WTC11 (cell line): ENCODE data around the gene ITGA8. TPM values are rescaled to one million over a fixed set of nuclear protein-coding genes. Genes with fewer than 3 reads are reported as not detected.

Source experiments
- ATAC-seq: fragments of 200-7000 bp; cut with Tn5 transposase; 2 replicates; pipeline ENCODE4 v1.10.0; 2021; ENCODE audit warnings: mild to moderate bottlenecking, moderate library complexity
- CTCF ChIA-PET: fragments of 300-600 bp; sonication (Branson Sonifier 250); formaldehyde crosslinking; loops from one replicate; lab custom pipeline; 2021; ENCODE audit warnings: antibody characterized with exemption; lab: Charles Lee
- POLR2A ChIA-PET: fragments of 350-600 bp; sonication (Branson Sonifier 250); formaldehyde crosslinking; loops from one replicate; lab custom pipeline; 2021; ENCODE audit warnings: antibody characterized with exemption; lab: Charles Lee
- DNase-seq: peaks from one replicate; pipeline ENCODE4 v3.0.0; 2021; ENCODE audit warnings: low spot score
- H3K27ac Mint-ChIP-seq: 2 replicates; pipeline ENCODE4 v1.8.0; 2021; ENCODE audit warnings: mixed read lengths
- H3K27me3 Mint-ChIP-seq: 2 replicates; pipeline ENCODE4 v1.8.0; 2021; ENCODE audit warnings: low read depth, mild to moderate bottlenecking, moderate library complexity, mixed read lengths
- H3K36me3 Mint-ChIP-seq: 2 replicates; pipeline ENCODE4 v1.8.0; 2021; ENCODE audit warnings: mixed read lengths
- H3K4me1 Mint-ChIP-seq: 2 replicates; pipeline ENCODE4 v1.8.0; 2022; ENCODE audit warnings: mixed read lengths
- H3K4me3 Mint-ChIP-seq: 2 replicates; pipeline ENCODE4 v1.8.0; 2021; ENCODE audit warnings: mild to moderate bottlenecking, moderate library complexity, mixed read lengths
- H3K9me3 Mint-ChIP-seq: 2 replicates; pipeline ENCODE4 v1.8.0; 2021; ENCODE audit warnings: mixed read lengths
- ATF2 ChIP-seq: sonication (generic); formaldehyde crosslinking; IDR thresholded peaks from 2 replicates; pipeline ENCODE4 v1.8.1; 2022; ENCODE audit warnings: low read depth, missing genetic modification reagents, borderline replicate concordance
- ATF3 ChIP-seq: sonication (generic); formaldehyde crosslinking; conservative IDR thresholded peaks from 2 replicates; pipeline ENCODE4 v1.8.1; 2022; ENCODE audit warnings: mild to moderate bottlenecking, missing genetic modification reagents
- CBFB ChIP-seq: sonication (generic); formaldehyde crosslinking; IDR thresholded peaks from 2 replicates; pipeline ENCODE4 v1.8.1; 2022; ENCODE audit warnings: mild to moderate bottlenecking, low read depth, missing genetic modification reagents
- CTCF ChIP-seq: fragments of 200-600 bp; IDR thresholded peaks from 2 replicates; pipeline ENCODE4 v1.8.0; 2022; ENCODE audit warnings: antibody characterized with exemption
- E2F1 ChIP-seq: sonication (generic); formaldehyde crosslinking; IDR thresholded peaks from 2 replicates; pipeline ENCODE4 v1.8.0; 2022; ENCODE audit warnings: mild to moderate bottlenecking, missing genetic modification reagents
- E2F5 ChIP-seq: sonication (generic); formaldehyde crosslinking; IDR thresholded peaks from 2 replicates; pipeline ENCODE4 v1.8.1; 2022; ENCODE audit warnings: mild to moderate bottlenecking, moderate library complexity, missing genetic modification reagents
- FOXK1 ChIP-seq: sonication (generic); formaldehyde crosslinking; IDR thresholded peaks from 2 replicates; pipeline ENCODE4 v1.8.0; 2022; ENCODE audit warnings: mild to moderate bottlenecking, moderate library complexity, missing genetic modification reagents
- FOXP1 ChIP-seq: sonication (generic); formaldehyde crosslinking; IDR thresholded peaks from 2 replicates; pipeline ENCODE4 v1.8.0; 2022; ENCODE audit warnings: missing genetic modification reagents, mild to moderate bottlenecking, moderate library complexity, borderline replicate concordance
- HMGA2 ChIP-seq: fragments of 250-450 bp; sonication (Bioruptor Pico); IDR thresholded peaks from 2 replicates; pipeline ENCODE4 v1.4.0; 2021; ENCODE audit warnings: mild to moderate bottlenecking, moderate library complexity
- IRF1 ChIP-seq: sonication (generic); formaldehyde crosslinking; IDR thresholded peaks from 2 replicates; pipeline ENCODE4 v1.8.0; 2023; ENCODE audit warnings: missing genetic modification reagents
- IRF2 ChIP-seq: sonication (generic); formaldehyde crosslinking; IDR thresholded peaks from 2 replicates; pipeline ENCODE4 v1.8.0; 2022; ENCODE audit warnings: low read depth, missing genetic modification reagents, borderline replicate concordance
- NFE2L1 ChIP-seq: sonication (generic); formaldehyde crosslinking; IDR thresholded peaks from 2 replicates; pipeline ENCODE4 v1.8.1; 2023; ENCODE audit warnings: missing genetic modification reagents
- NFYB ChIP-seq: sonication (generic); formaldehyde crosslinking; conservative IDR thresholded peaks from 2 replicates; pipeline ENCODE4 v1.8.0; 2022; ENCODE audit warnings: low read depth, missing genetic modification reagents
- OVOL2 ChIP-seq: fragments of 250-450 bp; sonication (Bioruptor Pico); IDR thresholded peaks from 2 replicates; pipeline ENCODE4 v1.9.0; 2021; ENCODE audit warnings: mild to moderate bottlenecking, borderline replicate concordance
- PRRX2 ChIP-seq: fragments of 250-450 bp; sonication (Bioruptor Pico); IDR thresholded peaks from 2 replicates; pipeline ENCODE4 v1.8.0; 2021; ENCODE audit warnings: mild to moderate bottlenecking
- RELA ChIP-seq: sonication (generic); formaldehyde crosslinking; IDR thresholded peaks from 2 replicates; pipeline ENCODE4 v1.8.1; 2022; ENCODE audit warnings: missing genetic modification reagents, mild to moderate bottlenecking, borderline replicate concordance
- USF2 ChIP-seq: sonication (generic); formaldehyde crosslinking; IDR thresholded peaks from 2 replicates; pipeline ENCODE4 v1.8.1; 2023; ENCODE audit warnings: mild to moderate bottlenecking, missing genetic modification reagents, moderate library complexity
- ZBTB43 ChIP-seq: sonication (generic); formaldehyde crosslinking; IDR thresholded peaks from 2 replicates; pipeline ENCODE4 v1.8.1; 2023; ENCODE audit warnings: mild to moderate bottlenecking, missing genetic modification reagents
- ZNF232 ChIP-seq: sonication (generic); formaldehyde crosslinking; IDR thresholded peaks from 2 replicates; pipeline ENCODE4 v1.8.0; 2022; ENCODE audit warnings: mild to moderate bottlenecking, missing genetic modification reagents
- ZNF425 ChIP-seq: fragments of 250-450 bp; sonication (Bioruptor Pico); conservative IDR thresholded peaks from 2 replicates; pipeline ENCODE4 v1.9.0; 2021; ENCODE audit warnings: mild to moderate bottlenecking
- total RNA-seq: library from RNA; stranded (reverse); gene quantifications from 3 replicates; pipeline ENCODE4 v1.2.3, GENCODE V29; 2021

ITGA8 gene
- total RNA-seq, 1 experiment from 2014 or later: not detected

- H3K4me1 Mint-ChIP-seq: peaks cover 1% of the 10 kb centered on the region; the same call in 1 of the 2 replicates
- no peaks in the 10 kb centered on the region for H3K36me3 Mint-ChIP-seq
- H3K27me3 Mint-ChIP-seq: no peaks in the 10 kb centered on the region; the same call in 1 of the 2 replicates
- peaks cover 5% of the 10 kb centered on the region for H3K9me3 Mint-ChIP-seq
- no peak overlapping the region for H3K4me3 Mint-ChIP-seq
- DNase-seq (no peak), ATAC-seq (no peak)
- TF ChIP-seq NFE2L1 (CRISPR knock-in tag): no peak
- TF ChIP-seq FOXK1: no peak
- TF ChIP-seq ZNF232 (CRISPR knock-in tag): no peak
- no peak for TF ChIP-seq OVOL2 (CRISPR knock-in tag)
- TF ChIP-seq IRF2 (CRISPR knock-in tag): no peak
- TF ChIP-seq HMGA2: no peak
- TF ChIP-seq ZNF425 (CRISPR knock-in tag): no peak
- TF ChIP-seq ZBTB43 (CRISPR knock-in tag): no peak
- TF ChIP-seq ATF2 (CRISPR knock-in tag): no peak
- no peak for TF ChIP-seq ATF3 (CRISPR knock-in tag)
- TF ChIP-seq CTCF: no peak
- TF ChIP-seq PRRX2 (CRISPR knock-in tag): no peak
- no peak for TF ChIP-seq E2F1 (CRISPR knock-in tag)
- no peak for TF ChIP-seq NFYB (CRISPR knock-in tag)
- ChIA-PET POLR2A (no interaction called here), CTCF (no interaction called here)
- H3K27ac Mint-ChIP-seq: no peak overlapping the region
These were observed 89.4 kb downstream of the ITGA8 start for GRCh38 chr10:15630353-15630752.

GRCh38 chr10:15627617-15628196 is 92.0 kb downstream of the ITGA8 start:
- ChIA-PET CTCF (no interaction called here), POLR2A (no interaction called here)
- DNase-seq: no peak
- Mint-ChIP-seq H3K36me3 (no peaks in the 10 kb centered on the region), H3K27me3 (peaks cover 4% of the 10 kb centered on the region), H3K4me1 (no peaks in the 10 kb centered on the region), H3K4me3 (no peak overlapping the region), H3K27ac (no peak overlapping the region), H3K9me3 (peaks cover 5% of the 10 kb centered on the region)
- ATAC-seq: no peak
- no peak for TF ChIP-seq OVOL2 (CRISPR knock-in tag)
- no peak for TF ChIP-seq CBFB (CRISPR knock-in tag)
- TF ChIP-seq USF2: no peak
- no peak for TF ChIP-seq FOXP1 (CRISPR knock-in tag)
- no peak for TF ChIP-seq E2F1 (CRISPR knock-in tag)
- TF ChIP-seq ATF2 (CRISPR knock-in tag): no peak
- no peak for TF ChIP-seq RELA (CRISPR knock-in tag)
- no peak for TF ChIP-seq NFYB (CRISPR knock-in tag)
- TF ChIP-seq E2F5 (CRISPR knock-in tag): no peak
- TF ChIP-seq IRF1 (CRISPR knock-in tag): no peak
